ENCODE results near the gene RFNG. TPM values are rescaled to one million over a fixed set of nuclear protein-coding genes. Genes with fewer than 3 reads are reported as not detected.
A peak's percentile ranks its signal among the peaks of the same experiment; 100 is the strongest.

The RFNG gene
- total and polyA plus RNA-seq, 2 of the 13 experiments (the other 11 are each of a cell fraction or from before 2014, with no cell fraction given) = 61.4 to 64.0 TPM

DNA sequence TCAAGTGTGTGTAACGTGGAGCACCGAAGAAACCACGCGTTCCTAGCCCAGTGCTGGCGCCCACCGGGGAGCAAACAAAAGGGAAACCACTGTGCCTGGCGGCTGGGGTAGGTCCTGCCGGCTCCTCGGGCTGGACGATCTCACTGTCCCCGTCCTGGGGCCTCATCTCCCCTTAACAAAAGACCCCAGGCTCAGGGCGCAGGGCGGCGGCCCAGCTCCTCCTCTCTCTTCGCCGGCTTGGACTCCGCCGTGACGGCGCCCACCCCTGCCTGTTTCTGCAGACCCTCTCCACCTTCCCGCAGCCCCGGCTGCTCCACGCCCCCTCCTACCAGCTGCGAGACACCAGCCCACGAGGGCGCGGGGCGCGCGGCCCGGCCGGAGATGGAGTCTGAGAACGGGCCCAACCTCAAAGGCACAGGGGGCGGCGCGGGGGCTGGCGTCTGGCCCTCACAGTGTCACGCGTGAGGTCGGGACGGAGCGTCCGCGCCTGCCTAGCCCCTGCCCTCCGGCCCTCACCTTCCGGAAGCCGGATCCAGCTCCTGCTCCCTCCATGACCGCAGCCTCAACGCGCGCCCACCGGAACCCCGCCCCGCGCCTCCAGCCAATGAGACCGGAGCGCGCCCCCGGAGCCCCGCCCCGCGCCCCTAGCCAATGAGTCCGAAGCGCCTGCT lies 29.2 kb downstream of the RFNG start, which contains the start of gene CENPX (continued):
- TF ChIP-seq ZNF543 (CRISPR knock-in tag; IDR thresholded peaks at IDR 0.05) (peak; percentile 90; the same call in 1 of the 2 replicates), ZNF616 (CRISPR knock-in tag; IDR thresholded peaks at IDR 0.05; ENCODE audit: low read depth) (peak; percentile 38; the same call in 1 of the 2 replicates), ZEB1 (IDR thresholded peaks at IDR 0.05; ENCODE audit: insufficient replicate concordance, low read depth) (peak; percentile 56), HOXA3 (CRISPR knock-in tag; IDR thresholded peaks at IDR 0.05) (peak; percentile 64; the same call in 1 of the 2 replicates), ZNF34 (CRISPR knock-in tag; IDR thresholded peaks at IDR 0.05; ENCODE audit: borderline replicate concordance) (peak; percentile 73; the same call in 1 of the 2 replicates), NFKB2 (CRISPR knock-in tag; IDR thresholded peaks at IDR 0.05; ENCODE audit: borderline replicate concordance) (peak; percentile 58; the same call in 1 of the 2 replicates), ZNF891 (CRISPR knock-in tag; IDR thresholded peaks at IDR 0.05) (peak; percentile 91), ZNF33A (CRISPR knock-in tag; IDR thresholded peaks at IDR 0.05; ENCODE audit: borderline replicate concordance) (no peak), ZNF619 (CRISPR knock-in tag; IDR thresholded peaks at IDR 0.05) (0 out of 2 replicates have a peak, but pooled peaks have one; percentile 69), ZNF20 (CRISPR knock-in tag; IDR thresholded peaks at IDR 0.05) (no peak), MZF1 (CRISPR knock-in tag; IDR thresholded peaks at IDR 0.05; ENCODE audit: borderline replicate concordance) (0 out of 2 replicates have a peak, but pooled peaks have one; percentile 64), ZNF362 (CRISPR knock-in tag; IDR thresholded peaks at IDR 0.05; ENCODE audit: borderline replicate concordance) (peak; percentile 44; the same call in 1 of the 2 replicates), ZBTB38 (CRISPR knock-in tag; IDR thresholded peaks at IDR 0.05) (no peak), HIVEP1 (CRISPR knock-in tag; IDR thresholded peaks at IDR 0.05) (peak; percentile 76; the same call in 1 of the 2 replicates), SP2 (CRISPR knock-in tag; IDR thresholded peaks at IDR 0.05) (no peak), ASH2L (IDR thresholded peaks at IDR 0.05; ENCODE audit: insufficient read length, low read depth, low read length) (peak; percentile 78), NR1H2 (CRISPR knock-in tag; IDR thresholded peaks at IDR 0.05; ENCODE audit: borderline replicate concordance, low read depth) (peak; percentile 83; the same call in 1 of the 2 replicates), ZNF138 (CRISPR knock-in tag; IDR thresholded peaks at IDR 0.05; ENCODE audit: low read depth) (peak; percentile 8; the same call in 1 of the 2 replicates), ZNF530 (CRISPR knock-in tag; IDR thresholded peaks at IDR 0.05; ENCODE audit: low read depth) (no peak)
- TF ChIP-seq, protein P1, sequence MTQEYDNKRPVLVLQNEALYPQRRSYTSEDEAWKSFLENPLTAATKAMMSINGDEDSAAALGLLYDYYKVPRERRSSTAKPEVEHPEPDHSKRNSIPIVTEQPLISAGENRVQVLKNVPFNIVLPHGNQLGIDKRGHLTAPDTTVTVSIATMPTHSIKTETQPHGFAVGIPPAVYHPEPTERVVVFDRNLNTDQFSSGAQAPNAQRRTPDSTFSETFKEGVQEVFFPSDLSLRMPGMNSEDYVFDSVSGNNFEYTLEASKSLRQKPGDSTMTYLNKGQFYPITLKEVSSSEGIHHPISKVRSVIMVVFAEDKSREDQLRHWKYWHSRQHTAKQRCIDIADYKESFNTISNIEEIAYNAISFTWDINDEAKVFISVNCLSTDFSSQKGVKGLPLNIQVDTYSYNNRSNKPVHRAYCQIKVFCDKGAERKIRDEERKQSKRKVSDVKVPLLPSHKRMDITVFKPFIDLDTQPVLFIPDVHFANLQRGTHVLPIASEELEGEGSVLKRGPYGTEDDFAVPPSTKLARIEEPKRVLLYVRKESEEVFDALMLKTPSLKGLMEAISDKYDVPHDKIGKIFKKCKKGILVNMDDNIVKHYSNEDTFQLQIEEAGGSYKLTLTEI (CRISPR knock-in tag; conservative IDR thresholded peaks at IDR 0.05) = no peak
- TF ChIP-seq, protein P2, sequence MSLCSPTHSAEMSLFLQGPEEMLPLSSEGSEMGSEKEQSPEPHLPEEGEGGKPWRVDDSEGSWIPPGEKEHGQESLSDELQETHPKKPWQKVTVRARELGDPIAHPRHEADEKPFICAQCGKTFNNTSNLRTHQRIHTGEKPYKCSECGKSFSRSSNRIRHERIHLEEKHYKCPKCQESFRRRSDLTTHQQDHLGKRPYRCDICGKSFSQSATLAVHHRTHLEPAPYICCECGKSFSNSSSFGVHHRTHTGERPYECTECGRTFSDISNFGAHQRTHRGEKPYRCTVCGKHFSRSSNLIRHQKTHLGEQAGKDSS (CRISPR knock-in tag; IDR thresholded peaks at IDR 0.05; ENCODE audit: borderline replicate concordance, low read depth) = peak; percentile 21; the same call in 1 of the 2 replicates
- TF ChIP-seq, protein P3, sequence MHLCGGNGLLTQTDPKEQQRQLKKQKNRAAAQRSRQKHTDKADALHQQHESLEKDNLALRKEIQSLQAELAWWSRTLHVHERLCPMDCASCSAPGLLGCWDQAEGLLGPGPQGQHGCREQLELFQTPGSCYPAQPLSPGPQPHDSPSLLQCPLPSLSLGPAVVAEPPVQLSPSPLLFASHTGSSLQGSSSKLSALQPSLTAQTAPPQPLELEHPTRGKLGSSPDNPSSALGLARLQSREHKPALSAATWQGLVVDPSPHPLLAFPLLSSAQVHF (CRISPR knock-in tag; IDR thresholded peaks at IDR 0.05) = peak; percentile 68; the same call in 1 of the 2 replicates
